Transverse colon (tissue), 4 donors: Measurements from ENCODE around the gene TRIM29.

Experiments used
- CTCF ChIP-seq, 5 experiments: fragments of 200-600 bp in 3 of 5; fragments of 450-650 bp in 2 of 5; sonication (generic) in 3 of 5; IDR thresholded peaks; 1 replicate in 2 of 5; 2 replicates in 3 of 5; pipeline ENCODE4 v1.5.1; 2016 to 2017; ENCODE audit warnings: antibody characterized with exemption in 5 of 5, inconsistent platforms in 3 of 5, mild to moderate bottlenecking in 2 of 5, moderate library complexity in 1 of 5
- EP300 ChIP-seq: sonication (generic); formaldehyde crosslinking; IDR thresholded peaks from one replicate; pipeline ENCODE4 v1.6.1; 2017; ENCODE audit warnings: antibody characterized with exemption, low read depth
- POLR2A ChIP-seq: fragments of 450-650 bp; IDR thresholded peaks from one replicate; pipeline ENCODE4 v1.6.1; 2016; ENCODE audit warnings: antibody characterized with exemption, mild to moderate bottlenecking, moderate library complexity
- POLR2AphosphoS5 ChIP-seq, 3 donors: sonication (generic); formaldehyde crosslinking; IDR thresholded peaks; one replicate each; pipeline ENCODE4 v1.6.1; 2016; ENCODE audit warnings: antibody characterized with exemption in 3 of 3

- no peak for TF ChIP-seq CTCF (IDR thresholded peaks at IDR 0.05)
- TF ChIP-seq POLR2A: no peak
- no peak for TF ChIP-seq POLR2AphosphoS5 (IDR thresholded peaks at IDR 0.05)
- TF ChIP-seq EP300: no peak
Measured at GRCh38 chr11:120167659-120168058, 29.7 kb upstream of the TRIM29 start.
